GM23338 (cell line): ENCODE results near the gene EYA4. TPM values are rescaled to one million over a fixed set of nuclear protein-coding genes. Genes with fewer than 3 reads are reported as not detected.

ENCODE experiments used
- EZH2phosphoT487 ChIP-seq: fragments of 200-600 bp; sonication (generic); IDR thresholded peaks from one replicate; pipeline ENCODE4 v1.8.1; 2018; ENCODE audit warnings: antibody characterized with exemption; ENCODE audit not compliant: unreplicated experiment
- POLR2AphosphoS5 ChIP-seq: IDR thresholded peaks from 2 replicates; pipeline ENCODE4 v1.6.1; 2016; ENCODE audit warnings: antibody characterized with exemption, low read depth
- ZNF462 ChIP-seq: fragments of 250-450 bp; sonication (Bioruptor Pico); IDR thresholded peaks from 2 replicates; pipeline ENCODE4 v1.5.0; 2020; ENCODE audit warnings: mild to moderate bottlenecking, moderate library complexity
- polyA plus RNA-seq: library from polyadenylated mRNA; unstranded; fragments of >200 nt; fragmentation: Nextera tagmentation; extraction: Ambion mirVana; gene quantifications from 2 replicates; pipeline ENCODE4 v1.2.1, GENCODE V29; 2016
- total RNA-seq: library from RNA; depleted of rRNA; stranded (reverse); fragments of >200 nt; shearing (Covaris generic); gene quantifications from 2 replicates; pipeline ENCODE4 v1.2.3, GENCODE V29; 2014
- TF ChIP-seq, protein P1 (sequence below): IDR thresholded peaks from one replicate; pipeline ENCODE4 v1.6.1; 2018; ENCODE audit warnings: antibody characterized with exemption; ENCODE audit not compliant: unreplicated experiment
- TF ChIP-seq, protein P2 (sequence below): IDR thresholded peaks from 2 replicates; pipeline ENCODE4 v1.6.1; 2016; ENCODE audit warnings: antibody characterized with exemption

EYA4 gene
- total and polyA plus RNA-seq, 2 experiments from 2014 or later = 0.05 to 0.21 TPM

DNA sequence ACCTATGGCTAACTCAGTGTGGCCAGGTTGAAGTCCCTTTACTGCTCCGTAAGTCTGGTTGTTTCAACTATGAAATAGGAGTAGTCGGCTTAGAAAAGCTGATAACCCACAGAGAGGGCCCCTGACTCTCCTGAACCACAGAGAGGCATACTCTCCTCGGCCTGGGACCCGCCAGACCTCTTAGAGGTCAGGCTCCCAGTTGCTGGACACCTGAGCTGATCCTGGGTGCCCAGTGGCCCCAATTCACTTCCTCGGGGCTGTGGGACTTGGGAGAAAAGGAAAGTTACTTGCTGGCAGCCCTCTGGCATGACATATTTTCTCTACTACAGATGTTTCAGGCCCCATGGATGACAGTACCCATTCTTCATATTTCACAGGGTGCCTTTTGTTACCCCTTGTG is 34.2 kb upstream of the EYA4 start (continued):
- TF ChIP-seq, protein P1, sequence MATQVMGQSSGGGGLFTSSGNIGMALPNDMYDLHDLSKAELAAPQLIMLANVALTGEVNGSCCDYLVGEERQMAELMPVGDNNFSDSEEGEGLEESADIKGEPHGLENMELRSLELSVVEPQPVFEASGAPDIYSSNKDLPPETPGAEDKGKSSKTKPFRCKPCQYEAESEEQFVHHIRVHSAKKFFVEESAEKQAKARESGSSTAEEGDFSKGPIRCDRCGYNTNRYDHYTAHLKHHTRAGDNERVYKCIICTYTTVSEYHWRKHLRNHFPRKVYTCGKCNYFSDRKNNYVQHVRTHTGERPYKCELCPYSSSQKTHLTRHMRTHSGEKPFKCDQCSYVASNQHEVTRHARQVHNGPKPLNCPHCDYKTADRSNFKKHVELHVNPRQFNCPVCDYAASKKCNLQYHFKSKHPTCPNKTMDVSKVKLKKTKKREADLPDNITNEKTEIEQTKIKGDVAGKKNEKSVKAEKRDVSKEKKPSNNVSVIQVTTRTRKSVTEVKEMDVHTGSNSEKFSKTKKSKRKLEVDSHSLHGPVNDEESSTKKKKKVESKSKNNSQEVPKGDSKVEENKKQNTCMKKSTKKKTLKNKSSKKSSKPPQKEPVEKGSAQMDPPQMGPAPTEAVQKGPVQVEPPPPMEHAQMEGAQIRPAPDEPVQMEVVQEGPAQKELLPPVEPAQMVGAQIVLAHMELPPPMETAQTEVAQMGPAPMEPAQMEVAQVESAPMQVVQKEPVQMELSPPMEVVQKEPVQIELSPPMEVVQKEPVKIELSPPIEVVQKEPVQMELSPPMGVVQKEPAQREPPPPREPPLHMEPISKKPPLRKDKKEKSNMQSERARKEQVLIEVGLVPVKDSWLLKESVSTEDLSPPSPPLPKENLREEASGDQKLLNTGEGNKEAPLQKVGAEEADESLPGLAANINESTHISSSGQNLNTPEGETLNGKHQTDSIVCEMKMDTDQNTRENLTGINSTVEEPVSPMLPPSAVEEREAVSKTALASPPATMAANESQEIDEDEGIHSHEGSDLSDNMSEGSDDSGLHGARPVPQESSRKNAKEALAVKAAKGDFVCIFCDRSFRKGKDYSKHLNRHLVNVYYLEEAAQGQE = no peak
- TF ChIP-seq, protein P2, sequence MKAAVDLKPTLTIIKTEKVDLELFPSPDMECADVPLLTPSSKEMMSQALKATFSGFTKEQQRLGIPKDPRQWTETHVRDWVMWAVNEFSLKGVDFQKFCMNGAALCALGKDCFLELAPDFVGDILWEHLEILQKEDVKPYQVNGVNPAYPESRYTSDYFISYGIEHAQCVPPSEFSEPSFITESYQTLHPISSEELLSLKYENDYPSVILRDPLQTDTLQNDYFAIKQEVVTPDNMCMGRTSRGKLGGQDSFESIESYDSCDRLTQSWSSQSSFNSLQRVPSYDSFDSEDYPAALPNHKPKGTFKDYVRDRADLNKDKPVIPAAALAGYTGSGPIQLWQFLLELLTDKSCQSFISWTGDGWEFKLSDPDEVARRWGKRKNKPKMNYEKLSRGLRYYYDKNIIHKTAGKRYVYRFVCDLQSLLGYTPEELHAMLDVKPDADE = no peak
- no peak for TF ChIP-seq ZNF462 (CRISPR knock-in tag)
- TF ChIP-seq EZH2phosphoT487 = no peak
- no peak for TF ChIP-seq POLR2AphosphoS5
